ENCODE results near the gene INPP5D. TPM values are rescaled to one million over a fixed set of nuclear protein-coding genes. Genes with fewer than 3 reads are reported as not detected.

The INPP5D gene
- total RNA-seq, 1 experiment from 2014 or later = 0.74 TPM

- H3K4me3 ChIP-seq = no peak overlapping the region
- no peaks in the 10 kb centered on the region for H3K9me2 ChIP-seq (ENCODE audit: insufficient read depth)
- no peaks in the 10 kb centered on the region for H3K79me2 ChIP-seq (ENCODE audit: low read depth)
- H3K27ac ChIP-seq = no peak overlapping the region
- TF ChIP-seq EZH2 (IDR thresholded peaks at IDR 0.05; ENCODE audit: low read depth) = no peak
- POLR2A ChIA-PET (ENCODE audit: unreplicated experiment) = interaction anchor here (0.7 kb wide), 1 partner anchor 17 kb away, joined by 4 read pairs; no protein-coding TSS in a partner anchor
- no peaks in the 10 kb centered on the region for H3K4me1 ChIP-seq (replicated peaks; ENCODE audit: insufficient read depth)
- CTCF ChIA-PET = no interaction called here
- H4K20me1 ChIP-seq (ENCODE audit: insufficient read depth) = no peaks in the 10 kb centered on the region
- intact Hi-C loops (cut with micrococcal nuclease; ENCODE audit: unreplicated experiment) = no loop called here
- DNase-seq = no peak
- H3F3A ChIP-seq (ENCODE audit: insufficient read depth, low read depth) = 0 out of 2 replicates have a peak, but pooled peaks cover 3% of the 10 kb centered on the region
- no TSS peak for BruUV-seq (replicated peaks)
- H3K36me3 ChIP-seq (ENCODE audit: low read depth) = no peaks in the 10 kb centered on the region
- H3K27me3 ChIP-seq (ENCODE audit: insufficient read depth, low read depth) = no peaks in the 10 kb centered on the region
- no peak overlapping the region for H2AFZ ChIP-seq
- H3K9me3 ChIP-seq (ENCODE audit: insufficient read depth, low read depth) = no peaks in the 10 kb centered on the region
- H3K4me2 ChIP-seq = no peak overlapping the region
These were observed 2.8 kb downstream of the INPP5D start for GRCh38 chr2:233062946-233063268.

GRCh38 chr2:233063269-233063975 lies 3.3 kb downstream of the INPP5D start:
- Histone ChIP-seq H3K9me3 (ENCODE audit: insufficient read depth, low read depth) (no peaks in the 10 kb centered on the region), H3F3A (ENCODE audit: insufficient read depth, low read depth) (0 out of 2 replicates have a peak, but pooled peaks cover 3% of the 10 kb centered on the region), H3K9me2 (ENCODE audit: insufficient read depth) (no peaks in the 10 kb centered on the region), H3K27ac (no peak overlapping the region), H3K4me2 (no peak overlapping the region), H3K36me3 (ENCODE audit: low read depth) (no peaks in the 10 kb centered on the region), H2AFZ (no peak overlapping the region), H3K4me3 (no peak overlapping the region), H3K4me1 (replicated peaks; ENCODE audit: insufficient read depth) (no peaks in the 10 kb centered on the region), H3K27me3 (ENCODE audit: insufficient read depth, low read depth) (no peaks in the 10 kb centered on the region), H3K79me2 (ENCODE audit: low read depth) (no peaks in the 10 kb centered on the region), H4K20me1 (ENCODE audit: insufficient read depth) (no peaks in the 10 kb centered on the region)
- CTCF ChIA-PET = no interaction called here
- DNase-seq = no peak
- TF ChIP-seq EZH2 (IDR thresholded peaks at IDR 0.05; ENCODE audit: low read depth) (no peak), CTCF (conservative IDR thresholded peaks at IDR 0.05) (no peak)
- BruUV-seq (replicated peaks) = no TSS peak
- POLR2A ChIA-PET (ENCODE audit: unreplicated experiment) = no interaction called here
- intact Hi-C loops (cut with micrococcal nuclease; ENCODE audit: unreplicated experiment) = no loop called here

- POLR2A ChIA-PET (ENCODE audit: unreplicated experiment) = no interaction called here
- TF ChIP-seq CTCF (conservative IDR thresholded peaks at IDR 0.05) (no peak), EZH2 (IDR thresholded peaks at IDR 0.05; ENCODE audit: low read depth) (no peak)
- CTCF ChIA-PET = no interaction called here
- no peak overlapping the region for H3K4me3 ChIP-seq
- 0 out of 2 replicates have a peak, but pooled peaks cover 3% of the 10 kb centered on the region for H3F3A ChIP-seq (ENCODE audit: insufficient read depth, low read depth)
- no TSS peak for BruUV-seq (replicated peaks)
- H3K36me3 ChIP-seq (ENCODE audit: low read depth) = no peaks in the 10 kb centered on the region
- H3K4me1 ChIP-seq (replicated peaks; ENCODE audit: insufficient read depth) = no peaks in the 10 kb centered on the region
- no peak overlapping the region for H3K4me2 ChIP-seq
- H3K9me3 ChIP-seq (ENCODE audit: insufficient read depth, low read depth) = no peaks in the 10 kb centered on the region
- intact Hi-C loops (cut with micrococcal nuclease; ENCODE audit: unreplicated experiment) = no loop called here
- no peak overlapping the region for H2AFZ ChIP-seq
- H3K27me3 ChIP-seq (ENCODE audit: insufficient read depth, low read depth) = no peaks in the 10 kb centered on the region
- DNase-seq = no peak
- no peaks in the 10 kb centered on the region for H3K9me2 ChIP-seq (ENCODE audit: insufficient read depth)
- no peak overlapping the region for H3K27ac ChIP-seq
- H3K79me2 ChIP-seq (ENCODE audit: low read depth) = no peaks in the 10 kb centered on the region
- no peaks in the 10 kb centered on the region for H4K20me1 ChIP-seq (ENCODE audit: insufficient read depth)
These were observed 3.9 kb downstream of the INPP5D start for GRCh38 chr2:233063976-233064411.

Measured in PC-9 (cell line).